Muscle of back (tissue), 13 donors: ENCODE data around the gene PKP2. TPM values are rescaled to one million over a fixed set of nuclear protein-coding genes. Genes with fewer than 3 reads are reported as not detected.
A peak's percentile ranks its signal among the peaks of the same experiment; 100 is the strongest.

Experiments
- DNase-seq, 3 donors: peaks; one replicate each; pipeline versions ENCODE4 v3.0.0 to v3.0.0-alpha.2; 2013
- long read RNA-seq, 9 donors: transcript quantifications; one replicate each; lab custom pipeline, GENCODE V29; 2026
- polyA plus RNA-seq, 10 donors: library from polyadenylated mRNA; unstranded; fragments of 120-200 nt; gene quantifications; one replicate each; pipeline ENCODE4 v1.2.1, GENCODE V29; 2013; ENCODE audit not compliant: insufficient read length in 10 of 10

The PKP2 gene
- 1 to 10 TPM; 4.4 to 8.5 (median 5.9) TPM for polyA plus RNA-seq
- long read RNA-seq, donor 1, result 0 reads
- long read RNA-seq, donor 2, full-length matches to known transcripts, result 1 of 1 reads
- long read RNA-seq, donor 2, partial matches to known transcripts, result 0 of 1 reads
- long read RNA-seq, donor 2, other reads (novel, unspliced or antisense), result 0 of 1 reads
- long read RNA-seq, donor 3, result 0 reads
- long read RNA-seq, donor 4, result 0 reads
- long read RNA-seq, donor 5, partial matches to known transcripts, result 7 of 7 reads
- long read RNA-seq, donor 5, other reads (novel, unspliced or antisense), result 0 of 7 reads
- long read RNA-seq, donor 6, result 0 reads
- long read RNA-seq, donor 7, result 0 reads
- long read RNA-seq, donor 8, result 0 reads
- long read RNA-seq, donor 9, result 0 reads

- peak; percentile 32 to 66 (median 53) for DNase-seq
Observed at GRCh38 chr12:32896432-32897280, at the start of gene PKP2. PKP2 (minus strand) TSS chr12:32896777; CDS start chr12:32896731, 46 bp downstream.

- DNase-seq, result no peak
Observed at GRCh38 chr12:32944195-32944594, 47.6 kb upstream of the PKP2 start.

GRCh38 chr12:32939801-32940200 lies 43.2 kb upstream of the PKP2 start:
- DNase-seq, result no peak

GRCh38 chr12:32926963-32927362 lies 30.4 kb upstream of the PKP2 start:
- DNase-seq, result no peak

GRCh38 chr12:32926356-32926755 lies 29.8 kb upstream of the PKP2 start:
- DNase-seq, result no peak

- no peak for DNase-seq
Observed at GRCh38 chr12:32922546-32923297, 26.1 kb upstream of the PKP2 start.

- DNase-seq, result no peak
Observed at GRCh38 chr12:32921397-32921796, 24.8 kb upstream of the PKP2 start.

GRCh38 chr12:32920506-32921085 lies 24.0 kb upstream of the PKP2 start:
- no peak for DNase-seq

GRCh38 chr12:32918890-32919801 lies 22.6 kb upstream of the PKP2 start:
- peak; percentile 13 to 51 (median 36) for DNase-seq

- no peak for DNase-seq
Observed at GRCh38 chr12:32917094-32917611, 20.6 kb upstream of the PKP2 start.

- DNase-seq, result no peak
Observed at GRCh38 chr12:32907898-32908476, 11.4 kb upstream of the PKP2 start.

GRCh38 chr12:32907166-32907565 lies 10.6 kb upstream of the PKP2 start:
- DNase-seq, result no peak

GRCh38 chr12:32906399-32907165 lies 10.0 kb upstream of the PKP2 start:
- DNase-seq, result no peak

- no peak for DNase-seq
Observed at GRCh38 chr12:32903763-32904162, 7.2 kb upstream of the PKP2 start.

- DNase-seq, result no peak
Observed at GRCh38 chr12:32903318-32903717, 6.7 kb upstream of the PKP2 start.

GRCh38 chr12:32902287-32902997 lies 5.9 kb upstream of the PKP2 start:
- DNase-seq, result no peak

GRCh38 chr12:32901553-32901952 lies 5.0 kb upstream of the PKP2 start:
- DNase-seq, result no peak
